Adrenal gland (tissue), 12 donors: ENCODE data around the gene PDGFC. TPM values are rescaled to one million over a fixed set of nuclear protein-coding genes. Genes with fewer than 3 reads are reported as not detected.
A peak's percentile ranks its signal among the peaks of the same experiment; 100 is the strongest.

Experiments used
- DNase-seq, 7 donors: peaks; one replicate each; pipeline ENCODE4 v3.0.0-alpha.2; 2019 to 2020
- H3K27ac ChIP-seq, 5 donors: fragments of 200-600 bp; sonication (generic) in 4 of 5; 1 replicate in 3 of 5; 2 replicates in 2 of 5; pipeline versions ENCODE4 v1.5.1 to v1.8.0; 2016 to 2020; ENCODE audit warnings: mild to moderate bottlenecking in 1 of 5
- H3K27me3 ChIP-seq: fragments of 200-600 bp; 2 replicates; pipeline ENCODE4 v1.8.0; 2021
- H3K36me3 ChIP-seq, 2 donors: fragments of 200-600 bp; replicated peaks in 1 of 2; 1 replicate in 1 of 2; 2 replicates in 1 of 2; pipeline versions ENCODE4 v1.5.1 to v1.8.0; 2018 to 2022
- H3K4me1 ChIP-seq, 2 donors: fragments of 200-600 bp; replicated peaks in 1 of 2; 1 replicate in 1 of 2; 2 replicates in 1 of 2; pipeline versions ENCODE4 v1.5.1 to v1.8.0; 2018 to 2021
- H3K4me3 ChIP-seq, 4 donors: fragments of 200-600 bp; sonication (generic) in 3 of 4; one replicate each; pipeline ENCODE4 v1.5.1; 2016 to 2018
- H3K9me3 ChIP-seq, 3 donors: fragments of 200-600 bp; sonication (generic) in 1 of 3; replicated peaks in 1 of 3; 1 replicate in 2 of 3; 2 replicates in 1 of 3; pipeline versions ENCODE4 v1.5.1 to v1.8.0; 2016 to 2021
- POLR2A ChIP-seq, 2 donors: fragments of 450-650 bp; IDR thresholded peaks; one replicate each; pipeline ENCODE4 v1.6.1; 2017; ENCODE audit warnings: antibody characterized with exemption in 2 of 2, mild to moderate bottlenecking in 2 of 2, moderate library complexity in 1 of 2
- WGBS, 4 donors: extraction: QIAGEN DNeasy Blood & Tissue Kit in 2 of 4; methylation state at CpG; one replicate each; pipeline versions ENCODE4 v1.1.5 to v1.1.7; 2013 to 2017; 5-methylcytosine and 5-hydroxymethylcytosine counted together
- intact Hi-C, 2 donors: fragments of 100-400 bp; cut with DNase I; formaldehyde crosslinking; loops; one replicate each; pipeline versions ENCODE4 v1.14.1 to v1.15.0; 2022 to 2023
- polyA plus RNA-seq, 3 donors: library from polyadenylated mRNA; stranded (reverse); fragments of 200-250 nt in 2 of 3; fragments of 350-450 nt in 1 of 3; fragmentation: Illumina TruSeq in 1 of 3; extraction: RNeasy Lipid Tissue Mini Kit (QIAGEN cat#74804) in 1 of 3; gene quantifications; one replicate each; pipeline ENCODE4 v1.2.3, GENCODE V29; 2013 to 2014
- total RNA-seq, 9 donors: library from RNA; depleted of rRNA in 4 of 9; stranded (reverse); fragments of >200 nt in 4 of 9; fragments of 120-200 nt in 1 of 9; fragmentation: NEBNext Ultra II Directional in 1 of 9; extraction: Animal tissue kit (Norgen Biotek cat#: 25700) in 1 of 9; gene quantifications; one replicate each; pipeline versions ENCODE4 v1.1.0 to v1.2.4, GENCODE V29; 2013 to 2023
- TF ChIP-seq, protein P1 (sequence below), 6 experiments: fragments of 450-650 bp in 4 of 6; fragments of 200-600 bp in 2 of 6; sonication (generic) in 1 of 6; IDR thresholded peaks; 1 replicate in 5 of 6; 2 replicates in 1 of 6; pipeline versions ENCODE4 v1.5.1 to v1.8.0; 2016 to 2021; ENCODE audit warnings: antibody characterized with exemption in 6 of 6, mild to moderate bottlenecking in 2 of 6, moderate library complexity in 1 of 6
- donor health status: healthy with polysubstance abuse.
- donor health status: Bipolar disorder and iron deficiency.
- donor health status: DM: yes; HTN: yes; CAD: no.
- donor health status: DM: no; HTN: no; CAD: no.
- donor health status: DM: no; HTN: no; CAD: no.
- donor health status: DM: yes; HTN: yes; CAD: no.

The PDGFC gene
- total and polyA plus RNA-seq, 12 donors: 6.0 to 77.2 (median 45.4) TPM

DNA sequence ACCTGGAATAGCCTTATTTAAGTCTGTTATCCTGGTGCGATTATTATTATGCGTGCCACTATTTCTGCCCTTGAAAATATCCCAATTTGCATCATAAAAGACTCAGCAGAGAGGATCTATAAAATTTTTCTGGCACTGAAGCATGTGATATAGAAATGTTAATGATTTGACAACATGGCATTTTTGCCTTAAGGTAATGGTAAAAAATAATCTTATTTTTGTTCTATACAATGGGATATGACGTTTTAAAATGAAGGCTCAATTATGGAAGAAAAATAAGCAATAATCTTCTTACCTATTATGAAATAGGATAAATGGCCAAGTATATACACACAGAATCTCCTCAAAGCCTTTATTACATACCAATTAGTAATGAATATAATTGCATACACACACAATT is 113.5 kb downstream of the PDGFC start:
- DNase-seq: no peak
- peaks cover 0 to 4% (median 0%) of the 10 kb centered on the region in 3 donors for H3K9me3 ChIP-seq
- WGBS, 4 donors: 90 to 96% (median 94%) methylated on average over 3 of the region's 3 CpGs
- H3K27ac ChIP-seq: no peak overlapping the region
- TF ChIP-seq, protein P1, sequence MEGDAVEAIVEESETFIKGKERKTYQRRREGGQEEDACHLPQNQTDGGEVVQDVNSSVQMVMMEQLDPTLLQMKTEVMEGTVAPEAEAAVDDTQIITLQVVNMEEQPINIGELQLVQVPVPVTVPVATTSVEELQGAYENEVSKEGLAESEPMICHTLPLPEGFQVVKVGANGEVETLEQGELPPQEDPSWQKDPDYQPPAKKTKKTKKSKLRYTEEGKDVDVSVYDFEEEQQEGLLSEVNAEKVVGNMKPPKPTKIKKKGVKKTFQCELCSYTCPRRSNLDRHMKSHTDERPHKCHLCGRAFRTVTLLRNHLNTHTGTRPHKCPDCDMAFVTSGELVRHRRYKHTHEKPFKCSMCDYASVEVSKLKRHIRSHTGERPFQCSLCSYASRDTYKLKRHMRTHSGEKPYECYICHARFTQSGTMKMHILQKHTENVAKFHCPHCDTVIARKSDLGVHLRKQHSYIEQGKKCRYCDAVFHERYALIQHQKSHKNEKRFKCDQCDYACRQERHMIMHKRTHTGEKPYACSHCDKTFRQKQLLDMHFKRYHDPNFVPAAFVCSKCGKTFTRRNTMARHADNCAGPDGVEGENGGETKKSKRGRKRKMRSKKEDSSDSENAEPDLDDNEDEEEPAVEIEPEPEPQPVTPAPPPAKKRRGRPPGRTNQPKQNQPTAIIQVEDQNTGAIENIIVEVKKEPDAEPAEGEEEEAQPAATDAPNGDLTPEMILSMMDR (IDR thresholded peaks at IDR 0.05): no peak
- no peak for TF ChIP-seq POLR2A (IDR thresholded peaks at IDR 0.05)
- H3K4me1 ChIP-seq: no peaks in the 10 kb centered on the region
- H3K27me3 ChIP-seq: no peaks in the 10 kb centered on the region
- H3K36me3 ChIP-seq: no peaks in the 10 kb centered on the region
- intact Hi-C loops: no loop called here
- no peak overlapping the region for H3K4me3 ChIP-seq

DNA sequence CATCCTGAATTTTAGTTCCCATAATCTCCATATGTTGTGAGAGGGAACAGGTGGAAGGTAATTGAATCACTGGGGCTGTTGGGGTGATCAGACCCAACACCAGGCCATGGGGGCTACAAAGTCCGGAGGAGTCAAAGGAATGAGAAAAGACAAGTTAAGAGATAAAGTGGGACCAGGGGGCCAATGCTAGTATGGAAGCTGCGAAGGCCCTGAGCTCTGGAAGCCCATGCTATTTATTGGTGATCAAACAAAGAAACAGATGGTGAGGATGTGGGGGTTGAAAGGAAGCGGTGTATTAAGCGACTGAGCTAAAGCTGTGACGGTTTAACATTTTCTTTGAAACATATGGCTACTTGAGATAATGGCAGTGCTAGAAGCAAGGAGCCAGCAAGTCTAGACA is 132.8 kb downstream of the PDGFC start:
- Histone ChIP-seq H3K27me3 (no peaks in the 10 kb centered on the region), H3K9me3 (peaks cover 0 to 14% (median 0%) of the 10 kb centered on the region in 3 donors), H3K36me3 (no peaks in the 10 kb centered on the region), H3K4me3 (no peak overlapping the region), H3K27ac (no peak overlapping the region), H3K4me1 (peaks cover 0 to 18% of the 10 kb centered on the region in 2 donors)
- DNase-seq: no peak
- WGBS, 4 donors: 93 to 97% (median 95%) methylated on average over 5 of the region's 5 CpGs
- intact Hi-C loops: no loop called here
- TF ChIP-seq POLR2A (IDR thresholded peaks at IDR 0.05): no peak
- TF ChIP-seq, protein P1 (IDR thresholded peaks at IDR 0.05): no peak

DNA sequence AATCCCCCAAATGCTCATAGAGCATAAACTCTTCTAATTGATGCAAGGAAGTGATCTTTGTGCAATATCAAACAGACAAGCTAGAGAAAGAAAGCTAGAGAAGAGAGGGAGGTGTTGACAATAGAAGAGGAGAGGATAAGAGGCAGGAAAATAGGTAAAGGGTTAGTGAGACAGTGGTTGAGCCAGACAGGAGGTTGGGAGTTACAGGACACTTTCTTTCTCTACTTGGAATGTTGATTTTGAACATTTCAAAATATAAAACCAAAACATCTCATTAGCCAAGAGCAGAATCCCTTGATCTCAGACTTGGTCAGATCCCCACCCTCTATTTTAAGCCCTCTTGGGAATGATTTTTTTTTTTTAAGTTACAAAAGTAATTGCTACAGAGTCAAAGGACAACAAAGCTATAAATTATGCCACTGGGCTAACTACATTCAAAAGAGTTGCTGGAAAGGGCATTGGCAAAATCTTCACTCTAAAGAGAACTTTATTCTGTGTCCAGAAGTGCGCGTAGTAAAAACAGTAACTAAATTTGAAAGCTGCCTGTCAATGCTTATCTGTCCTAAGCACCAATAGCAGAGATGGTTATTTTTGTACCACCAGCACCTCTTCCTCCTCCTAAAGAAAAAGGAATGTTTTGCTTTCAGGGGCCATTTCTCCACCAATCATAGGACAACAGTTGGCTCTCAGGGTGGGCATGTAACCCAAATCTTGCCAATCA is 133.8 kb downstream of the PDGFC start:
- peaks cover 0 to 14% (median 0%) of the 10 kb centered on the region in 3 donors for H3K9me3 ChIP-seq
- no peak for DNase-seq
- no peaks in the 10 kb centered on the region for H3K36me3 ChIP-seq
- 45 to 59% (median 49%) methylated on average over 2 of the region's 2 CpGs for WGBS, 4 donors
- no peaks in the 10 kb centered on the region for H3K27me3 ChIP-seq
- intact Hi-C loops: no loop called here
- no peak for TF ChIP-seq POLR2A (IDR thresholded peaks at IDR 0.05)
- TF ChIP-seq, protein P1 (IDR thresholded peaks at IDR 0.05): no peak
- peak overlapping the region in 2 of 5 donors; percentile 28 to 57 for H3K27ac ChIP-seq
- H3K4me1 ChIP-seq: peaks cover 3 to 28% of the 10 kb centered on the region in 2 donors
- no peak overlapping the region for H3K4me3 ChIP-seq

DNA sequence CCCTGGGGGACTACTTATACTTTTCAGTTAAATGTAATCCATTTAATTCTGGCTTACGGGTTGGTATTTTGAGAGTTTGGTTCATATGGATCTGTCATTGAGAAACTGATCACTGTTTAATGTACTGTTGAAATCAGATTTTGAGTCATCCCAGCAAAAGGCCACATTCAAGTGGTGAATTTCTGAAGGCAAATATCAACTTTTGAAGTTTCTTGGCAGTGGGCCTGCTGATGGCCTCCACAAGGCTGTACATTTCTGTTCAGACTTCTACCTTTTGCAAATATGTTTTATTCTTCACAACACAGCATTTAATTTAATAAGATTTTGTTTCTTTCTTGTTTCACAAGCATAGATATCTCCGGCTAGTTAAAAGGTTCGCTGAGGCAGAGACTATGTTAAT is 138.7 kb downstream of the PDGFC start:
- Histone ChIP-seq H3K4me1 (peaks cover 3 to 47% of the 10 kb centered on the region in 2 donors), H3K4me3 (no peak overlapping the region), H3K36me3 (no peaks in the 10 kb centered on the region), H3K27me3 (no peaks in the 10 kb centered on the region), H3K9me3 (no peaks in the 10 kb centered on the region), H3K27ac (no peak overlapping the region)
- TF ChIP-seq, protein P1 (IDR thresholded peaks at IDR 0.05): no peak
- TF ChIP-seq POLR2A (IDR thresholded peaks at IDR 0.05): no peak
- DNase-seq: peak in 5 of 7 donors; percentile 30 to 49 (median 34)
- WGBS, 4 donors: 69 to 82% (median 75%) methylated on average over 3 of the region's 3 CpGs
- intact Hi-C loops: no loop called here
